H9 (cell line): Measurements from ENCODE around the gene NR2F1-AS1. TPM values are rescaled to one million over a fixed set of nuclear protein-coding genes. Genes with fewer than 3 reads are reported as not detected.

Experiments used
- DNase-seq: peaks from one replicate; pipeline ENCODE4 v3.0.0-alpha.2; 2017
- H2AFZ ChIP-seq: one replicate; pipeline ENCODE4 v1.6.1; 2013; ENCODE audit warnings: mild to moderate bottlenecking, low read length, control low read depth, moderate library complexity
- H2AK5ac ChIP-seq: 2 replicates; pipeline ENCODE4 v1.6.1; 2013; ENCODE audit warnings: low read length, control low read depth, mixed read lengths; ENCODE audit not compliant: insufficient read length
- H2BK120ac ChIP-seq: one replicate; pipeline ENCODE4 v1.6.1; 2013; ENCODE audit warnings: low read depth, mild to moderate bottlenecking, low read length, control low read depth, inconsistent platforms; ENCODE audit not compliant: poor library complexity, severe bottlenecking
- H2BK12ac ChIP-seq: 2 replicates; pipeline ENCODE4 v1.6.1; 2013; ENCODE audit warnings: low read length, control low read depth, mixed read lengths, low read depth; ENCODE audit not compliant: insufficient read length
- H2BK15ac ChIP-seq: 2 replicates; pipeline ENCODE4 v1.6.1; 2013; ENCODE audit warnings: low read depth, low read length, control low read depth
- H2BK20ac ChIP-seq: one replicate; pipeline ENCODE4 v1.6.1; 2013; ENCODE audit warnings: low read depth, mild to moderate bottlenecking, low read length, control low read depth, inconsistent platforms; ENCODE audit not compliant: poor library complexity, severe bottlenecking
- H2BK5ac ChIP-seq: 2 replicates; pipeline ENCODE4 v1.6.1; 2013; ENCODE audit warnings: low read length, control low read depth, mixed read lengths; ENCODE audit not compliant: insufficient read length
- H3K14ac ChIP-seq: 2 replicates; pipeline ENCODE4 v1.6.1; 2013; ENCODE audit warnings: low read length, control low read depth; ENCODE audit not compliant: insufficient read depth
- H3K18ac ChIP-seq: 2 replicates; pipeline ENCODE4 v1.6.1; 2013; ENCODE audit warnings: low read depth, mild to moderate bottlenecking, mixed read lengths, low read length, control low read depth; ENCODE audit not compliant: insufficient read length
- H3K23ac ChIP-seq: 2 replicates; pipeline ENCODE4 v1.6.1; 2013; ENCODE audit warnings: low read length, control low read depth, mixed read lengths, low read depth; ENCODE audit not compliant: insufficient read length
- H3K23me2 ChIP-seq: 2 replicates; pipeline ENCODE4 v1.6.1; 2013; ENCODE audit warnings: low read depth, mild to moderate bottlenecking, mixed read lengths, low read length, control low read depth; ENCODE audit not compliant: insufficient read length, poor library complexity, severe bottlenecking
- H3K27ac ChIP-seq: 2 replicates; pipeline ENCODE4 v1.5.1; 2013; ENCODE audit warnings: low read length, control low read depth, mixed read lengths, low read depth; ENCODE audit not compliant: insufficient read length
- H3K27me3 ChIP-seq: 2 replicates; pipeline ENCODE4 v1.6.1; 2013; ENCODE audit warnings: low read length, control low read depth, inconsistent platforms; ENCODE audit not compliant: insufficient read depth
- H3K4ac ChIP-seq: 2 replicates; pipeline ENCODE4 v1.6.1; 2013; ENCODE audit warnings: low read depth, mild to moderate bottlenecking, control low read depth, inconsistent platforms, low read length, moderate library complexity
- H3K4me1 ChIP-seq: 2 replicates; pipeline ENCODE4 v1.6.1; 2013; ENCODE audit warnings: low read length, control low read depth, inconsistent platforms; ENCODE audit not compliant: insufficient read depth
- H3K4me2 ChIP-seq: 2 replicates; pipeline ENCODE4 v1.6.1; 2013; ENCODE audit warnings: low read length, control low read depth, mixed read lengths; ENCODE audit not compliant: insufficient read length, insufficient read depth
- H3K56ac ChIP-seq: 2 replicates; pipeline ENCODE4 v1.6.1; 2013; ENCODE audit warnings: low read depth, mild to moderate bottlenecking, mixed read lengths, low read length, control low read depth; ENCODE audit not compliant: insufficient read length
- H3K79me1 ChIP-seq: 2 replicates; pipeline ENCODE4 v1.6.1; 2013; ENCODE audit warnings: low read depth, mild to moderate bottlenecking, moderate library complexity, low read length, control low read depth, inconsistent platforms; ENCODE audit not compliant: insufficient read depth, poor library complexity, severe bottlenecking
- H3K79me2 ChIP-seq: 2 replicates; pipeline ENCODE4 v1.6.1; 2013; ENCODE audit warnings: low read length, control low read depth, inconsistent platforms; ENCODE audit not compliant: insufficient read depth
- H3K9ac ChIP-seq: 2 replicates; pipeline ENCODE4 v1.6.1; 2013; ENCODE audit warnings: low read length, control low read depth, mixed read lengths; ENCODE audit not compliant: insufficient read length; ENCODE audit errors: extremely low read depth
- H3K9me3 ChIP-seq: one replicate; pipeline ENCODE4 v1.6.1; 2013; ENCODE audit warnings: low read depth, low read length, inconsistent platforms; ENCODE audit not compliant: control insufficient read depth
- H3T11ph ChIP-seq: one replicate; pipeline ENCODE4 v1.6.1; 2013; ENCODE audit warnings: mild to moderate bottlenecking, low read length, control low read depth, inconsistent platforms
- H4K20me1 ChIP-seq: one replicate; pipeline ENCODE4 v1.6.1; 2013; ENCODE audit not compliant: control insufficient read depth, insufficient read length, insufficient read depth
- H4K5ac ChIP-seq: 2 replicates; pipeline ENCODE4 v1.6.1; 2013; ENCODE audit warnings: low read depth, mild to moderate bottlenecking, mixed read lengths, low read length, control low read depth; ENCODE audit not compliant: insufficient read length
- H4K8ac ChIP-seq: replicated peaks from 2 replicates; pipeline ENCODE4 v1.6.1; 2013; ENCODE audit warnings: low read length, control low read depth, mixed read lengths, low read depth; ENCODE audit not compliant: insufficient read length
- H4K91ac ChIP-seq: 2 replicates; pipeline ENCODE4 v1.6.1; 2013; ENCODE audit warnings: low read depth, mild to moderate bottlenecking, moderate library complexity, mixed read lengths, low read length, control low read depth; ENCODE audit not compliant: insufficient read length
- H3K27ac Mint-ChIP-seq, 3 experiments: 2 replicates in 2 of 3; 3 replicates in 1 of 3; pipeline ENCODE4 v1.8.0; 2020 to 2021; ENCODE audit warnings: mixed read lengths in 3 of 3, mild to moderate bottlenecking in 1 of 3, moderate library complexity in 1 of 3
- H3K27me3 Mint-ChIP-seq: 2 replicates; pipeline ENCODE4 v1.8.0; 2021; ENCODE audit warnings: low read depth, mild to moderate bottlenecking, moderate library complexity, mixed read lengths
- H3K36me3 Mint-ChIP-seq, 3 experiments: 2 replicates in 2 of 3; 3 replicates in 1 of 3; pipeline ENCODE4 v1.8.0; 2020 to 2021; ENCODE audit warnings: low read depth in 3 of 3, mixed read lengths in 3 of 3; ENCODE audit not compliant: insufficient read depth in 1 of 3
- H3K4me1 Mint-ChIP-seq, 2 experiments: 2 replicates each; pipeline ENCODE4 v1.8.0; 2020; ENCODE audit warnings: mixed read lengths in 2 of 2
- H3K4me3 Mint-ChIP-seq, 2 experiments: 2 replicates in 1 of 2; 3 replicates in 1 of 2; pipeline ENCODE4 v1.8.0; 2020 to 2021; ENCODE audit warnings: mild to moderate bottlenecking in 2 of 2, mixed read lengths in 2 of 2, moderate library complexity in 1 of 2
- H3K9me3 Mint-ChIP-seq, 2 experiments: 2 replicates in 1 of 2; 3 replicates in 1 of 2; pipeline ENCODE4 v1.8.0; 2020; ENCODE audit warnings: mild to moderate bottlenecking in 2 of 2, mixed read lengths in 2 of 2, moderate library complexity in 1 of 2
- WGBS: extraction: QIAGEN DNeasy Blood & Tissue Kit; methylation state at CpG from one replicate; pipeline ENCODE4 v1.1.7; 2013; ENCODE audit warnings: missing lambda C conversion rate, low lambda C conversion rate, mixed read lengths; ENCODE audit not compliant: insufficient read length; ENCODE audit errors: extremely low coverage; 5-methylcytosine and 5-hydroxymethylcytosine counted together
- total RNA-seq: library from RNA; stranded (reverse); gene quantifications from 2 replicates; pipeline ENCODE4 v1.2.1, GENCODE V29; 2021
- TF ChIP-seq, protein P1 (sequence below): fragments of 200-600 bp; sonication (generic); conservative IDR thresholded peaks from 3 replicates; pipeline ENCODE4 v1.8.0; 2021; ENCODE audit warnings: antibody characterized with exemption, mild to moderate bottlenecking

Gene NR2F1-AS1
- total RNA-seq, 1 experiment from 2014 or later, result 1.9 TPM

DNA sequence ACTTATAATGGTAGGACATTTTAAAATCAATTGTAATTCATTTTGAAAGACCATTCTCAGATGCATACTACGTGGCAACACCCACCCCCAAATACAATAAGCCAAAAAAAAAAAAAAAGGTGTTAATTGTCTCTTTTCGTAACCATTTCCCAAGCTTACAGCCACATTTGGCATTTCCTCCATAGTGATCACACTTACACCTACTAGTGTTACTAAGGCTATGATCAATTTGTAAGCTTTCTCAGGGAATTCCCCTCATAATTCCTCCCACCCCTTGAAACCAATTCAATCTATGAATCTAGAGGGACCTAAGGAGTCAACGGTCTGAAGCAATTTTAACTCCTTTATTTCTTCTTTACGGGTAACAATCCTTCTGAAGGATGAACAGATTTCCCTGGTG is 42.1 kb upstream of the NR2F1-AS1 start:
- Mint-ChIP-seq H3K27ac (no peak overlapping the region), H3K9me3 (no peaks in the 10 kb centered on the region; a peak in 1 of 5 replicates)

More for the DNA sequence above, 42.1 kb upstream of the NR2F1-AS1 start:
- no peak overlapping the region for H2BK12ac ChIP-seq
- no peaks in the 10 kb centered on the region for H4K20me1 ChIP-seq
- no peak overlapping the region for H3K4me2 ChIP-seq
- TF ChIP-seq, protein P1, sequence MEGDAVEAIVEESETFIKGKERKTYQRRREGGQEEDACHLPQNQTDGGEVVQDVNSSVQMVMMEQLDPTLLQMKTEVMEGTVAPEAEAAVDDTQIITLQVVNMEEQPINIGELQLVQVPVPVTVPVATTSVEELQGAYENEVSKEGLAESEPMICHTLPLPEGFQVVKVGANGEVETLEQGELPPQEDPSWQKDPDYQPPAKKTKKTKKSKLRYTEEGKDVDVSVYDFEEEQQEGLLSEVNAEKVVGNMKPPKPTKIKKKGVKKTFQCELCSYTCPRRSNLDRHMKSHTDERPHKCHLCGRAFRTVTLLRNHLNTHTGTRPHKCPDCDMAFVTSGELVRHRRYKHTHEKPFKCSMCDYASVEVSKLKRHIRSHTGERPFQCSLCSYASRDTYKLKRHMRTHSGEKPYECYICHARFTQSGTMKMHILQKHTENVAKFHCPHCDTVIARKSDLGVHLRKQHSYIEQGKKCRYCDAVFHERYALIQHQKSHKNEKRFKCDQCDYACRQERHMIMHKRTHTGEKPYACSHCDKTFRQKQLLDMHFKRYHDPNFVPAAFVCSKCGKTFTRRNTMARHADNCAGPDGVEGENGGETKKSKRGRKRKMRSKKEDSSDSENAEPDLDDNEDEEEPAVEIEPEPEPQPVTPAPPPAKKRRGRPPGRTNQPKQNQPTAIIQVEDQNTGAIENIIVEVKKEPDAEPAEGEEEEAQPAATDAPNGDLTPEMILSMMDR, result no peak
- H4K8ac ChIP-seq, result no peak overlapping the region
- no peak overlapping the region for H3K27ac ChIP-seq
- no peak overlapping the region for H3K56ac ChIP-seq
- peaks cover 10% of the 10 kb centered on the region for H3K23me2 ChIP-seq
- H3K4me3 Mint-ChIP-seq, result no peak overlapping the region
- DNase-seq, result no peak
- no peak overlapping the region for H2BK5ac ChIP-seq
- WGBS, result no CpG with 5 or more reads among the region's 4 CpGs
- no peak overlapping the region for H2BK15ac ChIP-seq
- H4K5ac ChIP-seq, result no peak overlapping the region
- H3K18ac ChIP-seq, result no peak overlapping the region
- H2BK120ac ChIP-seq, result no peak overlapping the region
- no peak overlapping the region for H3K9ac ChIP-seq
- no peak overlapping the region for H3K14ac ChIP-seq
- no peak overlapping the region for H3T11ph ChIP-seq
- H3K79me1 ChIP-seq, result no peaks in the 10 kb centered on the region
- peaks cover 46% of the 10 kb centered on the region for H3K27me3 Mint-ChIP-seq
- H3K27me3 ChIP-seq, result peaks cover 25% of the 10 kb centered on the region
- no peaks in the 10 kb centered on the region for H3K36me3 Mint-ChIP-seq
- no peak overlapping the region for H2AK5ac ChIP-seq
- H3K4me1 ChIP-seq, result no peaks in the 10 kb centered on the region
- H3K4ac ChIP-seq, result no peak overlapping the region
- no peak overlapping the region for H2AFZ ChIP-seq
- H4K91ac ChIP-seq, result no peak overlapping the region
- no peaks in the 10 kb centered on the region for H3K79me2 ChIP-seq
- no peak overlapping the region for H3K23ac ChIP-seq
- H3K4me1 Mint-ChIP-seq, result peaks cover 12 to 20% of the 10 kb centered on the region in 2 experiments
- H3K9me3 ChIP-seq, result no peaks in the 10 kb centered on the region
- no peak overlapping the region for H2BK20ac ChIP-seq
